Caco-2 (cell line): ENCODE data around the gene INPP4B. TPM values are rescaled to one million over a fixed set of nuclear protein-coding genes. Genes with fewer than 3 reads are reported as not detected.

Experiments
- BruUV-seq: library from RNA; stranded (reverse); fragments of 400-500 nt; replicated peaks from 2 replicates; lab custom pipeline; 2021; lab: Mats Ljungman, UMichigan
- CTCF ChIA-PET: fragments of 300-600 bp; sonication (Branson Sonifier 250); formaldehyde crosslinking; loops from one replicate; lab custom pipeline; 2022; ENCODE audit warnings: antibody characterized with exemption; lab: Charles Lee
- POLR2A ChIA-PET: fragments of 300-600 bp; sonication (Branson Sonifier 250); formaldehyde crosslinking; loops from one replicate; lab custom pipeline; 2022; ENCODE audit warnings: antibody characterized with exemption; lab: Charles Lee
- DNase-seq, 2 experiments: peaks; one replicate each; pipeline versions ENCODE4 v3.0.0 to v3.0.0-alpha.2; 2020 to 2022
- H3K27me3 ChIP-seq: replicated peaks from 2 replicates; pipeline ENCODE4 v1.6.0; 2011; ENCODE audit warnings: low read length; ENCODE audit not compliant: control insufficient read depth, insufficient read depth
- H3K36me3 ChIP-seq: 2 replicates; pipeline ENCODE4 v1.5.1; 2011; ENCODE audit warnings: low read length; ENCODE audit not compliant: control insufficient read depth, insufficient read depth
- H3K4me1 ChIP-seq: fragments of 250-450 bp; sonication (Bioruptor Pico); 2 replicates; pipeline ENCODE4 v1.5.1; 2020; ENCODE audit warnings: mild to moderate bottlenecking
- H3K4me3 ChIP-seq: 2 replicates; pipeline ENCODE4 v1.5.1; 2011; ENCODE audit warnings: low read depth, mild to moderate bottlenecking, control low read depth, low read length
- H3K9me3 ChIP-seq: fragments of 250-450 bp; sonication (Bioruptor Pico); 2 replicates; pipeline ENCODE4 v1.5.1; 2020; ENCODE audit warnings: mild to moderate bottlenecking, moderate library complexity
- H3K27ac Mint-ChIP-seq: one replicate; pipeline ENCODE4 v1.8.0; 2022; ENCODE audit warnings: mixed read lengths; ENCODE audit not compliant: unreplicated experiment
- H3K27me3 Mint-ChIP-seq: one replicate; pipeline ENCODE4 v1.8.0; 2022; ENCODE audit warnings: mixed read lengths; ENCODE audit not compliant: insufficient read depth, unreplicated experiment
- H3K36me3 Mint-ChIP-seq: one replicate; pipeline ENCODE4 v1.8.0; 2022; ENCODE audit warnings: mild to moderate bottlenecking, mixed read lengths; ENCODE audit not compliant: insufficient read depth, unreplicated experiment
- H3K4me1 Mint-ChIP-seq: one replicate; pipeline ENCODE4 v1.8.0; 2022; ENCODE audit warnings: low read depth, mixed read lengths; ENCODE audit not compliant: unreplicated experiment
- H3K4me3 Mint-ChIP-seq: one replicate; pipeline ENCODE4 v1.8.0; 2022; ENCODE audit warnings: mild to moderate bottlenecking, moderate library complexity, mixed read lengths; ENCODE audit not compliant: unreplicated experiment
- H3K9me3 Mint-ChIP-seq: one replicate; pipeline ENCODE4 v1.8.0; 2022; ENCODE audit warnings: mixed read lengths; ENCODE audit not compliant: unreplicated experiment
- CTCF ChIP-seq, 2 experiments: fragments of 200-600 bp in 1 of 2; IDR thresholded peaks; 1 replicate in 1 of 2; 2 replicates in 1 of 2; pipeline versions ENCODE4 v1.5.1 to v1.8.0; 2011 to 2022; ENCODE audit warnings: antibody characterized with exemption in 1 of 2, control low read depth in 1 of 2, inconsistent platforms in 1 of 2, low read depth in 1 of 2, low read length in 1 of 2, mild to moderate bottlenecking in 1 of 2, moderate library complexity in 1 of 2; ENCODE audit not compliant: insufficient read depth in 1 of 2, severe bottlenecking in 1 of 2, unreplicated experiment in 1 of 2
- intact Hi-C: fragments of 100-400 bp; cut with micrococcal nuclease; formaldehyde crosslinking; loops from one replicate; pipeline ENCODE4 v1.10.0; 2022; ENCODE audit not compliant: unreplicated experiment
- total RNA-seq: library from RNA; stranded (reverse); gene quantifications from 2 replicates; pipeline ENCODE4 v1.2.3, GENCODE V29; 2022

Gene INPP4B
- total RNA-seq, 1 experiment from 2014 or later, result 10.3 TPM

- no peaks in the 10 kb centered on the region for H3K9me3 ChIP-seq
- no peak for TF ChIP-seq CTCF (IDR thresholded peaks at IDR 0.05; ENCODE audit: insufficient read depth in 1 of 2, low read depth in 1 of 2, low read length in 1 of 2, severe bottlenecking in 1 of 2, unreplicated experiment in 1 of 2)
- no peaks in the 10 kb centered on the region for H3K27me3 ChIP-seq
- POLR2A ChIA-PET, result no interaction called here
- intact Hi-C loops, result loop anchor here (10.0 kb wide), 1 partner anchor 444 kb away; no protein-coding TSS in a partner anchor
- BruUV-seq, result no TSS peak
- Mint-ChIP-seq H3K36me3 (no peaks in the 10 kb centered on the region), H3K4me1 (no peaks in the 10 kb centered on the region), H3K9me3 (no peaks in the 10 kb centered on the region), H3K27ac (no peak overlapping the region), H3K27me3 (no peaks in the 10 kb centered on the region), H3K4me3 (no peak overlapping the region)
- H3K4me1 ChIP-seq, result no peaks in the 10 kb centered on the region
- no peaks in the 10 kb centered on the region for H3K36me3 ChIP-seq
- DNase-seq, result no peak
- H3K4me3 ChIP-seq, result no peak overlapping the region
- CTCF ChIA-PET, result no interaction called here
Measured at GRCh38 chr4:142120921-142121320, 725.2 kb downstream of the INPP4B start.

- TF ChIP-seq CTCF (IDR thresholded peaks at IDR 0.05; ENCODE audit: insufficient read depth in 1 of 2, low read depth in 1 of 2, low read length in 1 of 2, severe bottlenecking in 1 of 2, unreplicated experiment in 1 of 2), result no peak
- no peaks in the 10 kb centered on the region for H3K9me3 ChIP-seq
- Mint-ChIP-seq H3K27ac (no peak overlapping the region), H3K4me3 (no peak overlapping the region), H3K4me1 (no peaks in the 10 kb centered on the region), H3K36me3 (no peaks in the 10 kb centered on the region), H3K9me3 (no peaks in the 10 kb centered on the region), H3K27me3 (no peaks in the 10 kb centered on the region)
- intact Hi-C loops, result no loop called here
- no peaks in the 10 kb centered on the region for H3K36me3 ChIP-seq
- no peak for DNase-seq
- H3K27me3 ChIP-seq, result no peaks in the 10 kb centered on the region
- H3K4me3 ChIP-seq, result no peak overlapping the region
- POLR2A ChIA-PET, result no interaction called here
- no TSS peak for BruUV-seq
- CTCF ChIA-PET, result no interaction called here
- no peaks in the 10 kb centered on the region for H3K4me1 ChIP-seq
Measured at GRCh38 chr4:142112451-142112850, 733.6 kb downstream of the INPP4B start.

- no peaks in the 10 kb centered on the region for H3K27me3 Mint-ChIP-seq
- no TSS peak for BruUV-seq
- Histone ChIP-seq H3K9me3 (no peaks in the 10 kb centered on the region), H3K4me3 (no peak overlapping the region), H3K4me1 (no peaks in the 10 kb centered on the region), H3K27me3 (no peaks in the 10 kb centered on the region), H3K36me3 (no peaks in the 10 kb centered on the region)
- no peak overlapping the region for H3K27ac Mint-ChIP-seq
- intact Hi-C loops, result no loop called here
- ChIA-PET POLR2A (no interaction called here), CTCF (no interaction called here)
- TF ChIP-seq CTCF (IDR thresholded peaks at IDR 0.05; ENCODE audit: insufficient read depth in 1 of 2, low read depth in 1 of 2, low read length in 1 of 2, severe bottlenecking in 1 of 2, unreplicated experiment in 1 of 2), result no peak
- no peak for DNase-seq
- H3K36me3 Mint-ChIP-seq, result no peaks in the 10 kb centered on the region
- no peak overlapping the region for H3K4me3 Mint-ChIP-seq
- no peaks in the 10 kb centered on the region for H3K4me1 Mint-ChIP-seq
- no peaks in the 10 kb centered on the region for H3K9me3 Mint-ChIP-seq
Measured at GRCh38 chr4:142110136-142110535, 736.0 kb downstream of the INPP4B start.
